Smooth muscle cell (in vitro differentiated cells): ENCODE results near the gene PLCH2. TPM values are rescaled to one million over a fixed set of nuclear protein-coding genes. Genes with fewer than 3 reads are reported as not detected.

Experiments used
- DNase-seq: peaks from one replicate; lab custom pipeline; 2025; ENCODE audit not compliant: unreplicated experiment; lab: John Stamatoyannopoulos, UW
- H2AFZ ChIP-seq: fragments of 200-600 bp; sonication (generic); 2 replicates; pipeline ENCODE4 v1.6.0; 2016; ENCODE audit warnings: antibody characterized with exemption, low read depth, mild to moderate bottlenecking
- H3F3A ChIP-seq: fragments of 200-600 bp; sonication (generic); 2 replicates; pipeline ENCODE4 v1.6.0; 2017; ENCODE audit warnings: antibody characterized with exemption, low read depth
- H3K27ac ChIP-seq: fragments of 200-600 bp; sonication (generic); 2 replicates; pipeline ENCODE4 v1.5.1; 2016; ENCODE audit warnings: low read depth, mild to moderate bottlenecking
- H3K27me3 ChIP-seq: fragments of 200-600 bp; sonication (generic); 2 replicates; pipeline ENCODE4 v1.6.1; 2016; ENCODE audit warnings: low read depth, mild to moderate bottlenecking
- H3K36me3 ChIP-seq: fragments of 200-600 bp; sonication (generic); 2 replicates; pipeline ENCODE4 v1.5.1; 2016; ENCODE audit warnings: low read depth
- H3K4me1 ChIP-seq: fragments of 200-600 bp; sonication (generic); 2 replicates; pipeline ENCODE4 v1.5.1; 2016; ENCODE audit warnings: low read depth
- H3K4me2 ChIP-seq: fragments of 200-600 bp; sonication (generic); 2 replicates; pipeline ENCODE4 v1.6.0; 2016; ENCODE audit warnings: mild to moderate bottlenecking
- H3K4me3 ChIP-seq: fragments of 200-600 bp; sonication (generic); 2 replicates; pipeline ENCODE4 v1.5.1; 2016; ENCODE audit warnings: mild to moderate bottlenecking
- H3K79me2 ChIP-seq: fragments of 200-600 bp; sonication (generic); 2 replicates; pipeline ENCODE4 v1.6.0; 2016; ENCODE audit warnings: low read depth, mild to moderate bottlenecking
- H3K9ac ChIP-seq: fragments of 200-600 bp; sonication (generic); 2 replicates; pipeline ENCODE4 v1.6.0; 2016; ENCODE audit warnings: low read depth
- H3K9me3 ChIP-seq: fragments of 200-600 bp; sonication (generic); replicated peaks from 2 replicates; pipeline ENCODE4 v1.5.1; 2016; ENCODE audit warnings: low read depth
- H4K20me1 ChIP-seq: fragments of 200-600 bp; sonication (generic); 2 replicates; pipeline ENCODE4 v1.6.0; 2016; ENCODE audit warnings: low read depth
- CTCF ChIP-seq: fragments of 200-600 bp; sonication (generic); IDR thresholded peaks from 2 replicates; pipeline ENCODE4 v1.5.1; 2017; ENCODE audit warnings: borderline replicate concordance, mild to moderate bottlenecking, antibody characterized with exemption; ENCODE audit not compliant: insufficient read depth, poor library complexity, severe bottlenecking
- WGBS: methylation state at CpG from one replicate; pipeline ENCODE4 v1.1.7; 2016; ENCODE audit warnings: low lambda C conversion rate; 5-methylcytosine and 5-hydroxymethylcytosine counted together
- polyA plus RNA-seq: library from polyadenylated mRNA; unstranded; fragments of >200 nt; fragmentation: Nextera tagmentation; extraction: Ambion mirVana; gene quantifications from 2 replicates; pipeline ENCODE4 v1.2.1, GENCODE V29; 2016
- total RNA-seq: library from RNA; depleted of rRNA; stranded (reverse); fragments of >200 nt; gene quantifications from 2 replicates; pipeline ENCODE4 v1.2.3, GENCODE V29; 2014

Gene PLCH2
- total and polyA plus RNA-seq, 2 experiments from 2014 or later, result 0.09 to 0.13 TPM

- Histone ChIP-seq H3K4me2 (no peak overlapping the region), H3K27ac (no peak overlapping the region), H3K79me2 (no peaks in the 10 kb centered on the region), H2AFZ (no peak overlapping the region), H3K9me3 (no peaks in the 10 kb centered on the region), H3K27me3 (no peaks in the 10 kb centered on the region), H3K9ac (no peak overlapping the region), H4K20me1 (peaks cover 39% of the 10 kb centered on the region), H3K4me3 (no peak overlapping the region), H3F3A (no peaks in the 10 kb centered on the region), H3K4me1 (no peaks in the 10 kb centered on the region), H3K36me3 (no peaks in the 10 kb centered on the region)
- WGBS, result over 99% methylated on average over 10 of the region's 11 CpGs
- DNase-seq, result no peak
- TF ChIP-seq CTCF, result no peak
Observed at GRCh38 chr1:2515763-2516080, 39.6 kb downstream of the PLCH2 start.

DNA sequence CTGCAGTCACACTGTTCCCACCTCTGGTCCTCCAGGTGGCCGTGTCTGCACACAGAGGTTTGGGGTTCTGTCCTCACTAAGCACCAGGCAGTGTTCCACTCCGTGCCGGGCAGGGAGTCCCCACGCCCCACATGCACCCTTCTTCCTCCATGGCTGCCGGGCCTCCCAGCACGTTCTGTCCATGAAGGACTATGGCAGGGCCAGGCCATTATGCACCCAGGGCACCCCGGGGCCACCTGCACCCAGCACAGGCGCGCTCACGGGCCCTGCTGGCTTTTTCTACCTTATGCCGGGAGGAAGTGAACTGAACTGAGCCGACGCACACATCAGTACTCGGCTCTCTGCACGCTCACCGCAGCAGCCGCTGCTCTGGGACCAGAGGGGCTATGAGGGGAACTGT, 40.0 kb downstream of the PLCH2 start:
- no peak for TF ChIP-seq CTCF
- Histone ChIP-seq H3K27ac (no peak overlapping the region), H3K4me1 (no peaks in the 10 kb centered on the region), H3K79me2 (no peaks in the 10 kb centered on the region), H3K9me3 (no peaks in the 10 kb centered on the region), H4K20me1 (peaks cover 43% of the 10 kb centered on the region), H3K4me3 (no peak overlapping the region), H3K4me2 (no peak overlapping the region), H3K27me3 (no peaks in the 10 kb centered on the region), H3K36me3 (no peaks in the 10 kb centered on the region), H2AFZ (no peak overlapping the region), H3K9ac (no peak overlapping the region), H3F3A (no peaks in the 10 kb centered on the region)
- 89% methylated on average over 17 of the region's 17 CpGs for WGBS
- no peak for DNase-seq

- WGBS, result 97% methylated on average over 14 of the region's 14 CpGs
- no peaks in the 10 kb centered on the region for H3K4me1 ChIP-seq
- H3K9me3 ChIP-seq, result no peaks in the 10 kb centered on the region
- H3K79me2 ChIP-seq, result peaks cover 3% of the 10 kb centered on the region
- H3K36me3 ChIP-seq, result no peaks in the 10 kb centered on the region
- no peak overlapping the region for H3K4me2 ChIP-seq
- TF ChIP-seq CTCF, result no peak
- H3K27me3 ChIP-seq, result no peaks in the 10 kb centered on the region
- H2AFZ ChIP-seq, result no peak overlapping the region
- peaks cover 49% of the 10 kb centered on the region for H4K20me1 ChIP-seq
- H3F3A ChIP-seq, result no peaks in the 10 kb centered on the region
- H3K4me3 ChIP-seq, result no peak overlapping the region
- H3K27ac ChIP-seq, result no peak overlapping the region
- DNase-seq, result no peak
- H3K9ac ChIP-seq, result no peak overlapping the region
Observed at GRCh38 chr1:2516946-2517345, 40.9 kb downstream of the PLCH2 start.

- Histone ChIP-seq H4K20me1 (peaks cover 51% of the 10 kb centered on the region), H3K27ac (no peak overlapping the region), H3K4me1 (no peaks in the 10 kb centered on the region), H3F3A (no peaks in the 10 kb centered on the region), H3K4me3 (no peak overlapping the region), H2AFZ (no peak overlapping the region), H3K36me3 (no peaks in the 10 kb centered on the region), H3K9me3 (no peaks in the 10 kb centered on the region), H3K27me3 (no peaks in the 10 kb centered on the region), H3K4me2 (no peak overlapping the region), H3K79me2 (peaks cover 11% of the 10 kb centered on the region), H3K9ac (no peak overlapping the region)
- 98% methylated on average over 17 of the region's 17 CpGs for WGBS
- DNase-seq, result no peak
- TF ChIP-seq CTCF, result no peak
Observed at GRCh38 chr1:2517966-2518365, 41.9 kb downstream of the PLCH2 start.
